ENCODE measurements around the gene SLC2A9. TPM values are rescaled to one million over a fixed set of nuclear protein-coding genes. Genes with fewer than 3 reads are reported as not detected.

SLC2A9 gene
- total RNA-seq, 4 donors from 2014 or later, result 5.6 to 10.5 (median 6.5) TPM

DNA sequence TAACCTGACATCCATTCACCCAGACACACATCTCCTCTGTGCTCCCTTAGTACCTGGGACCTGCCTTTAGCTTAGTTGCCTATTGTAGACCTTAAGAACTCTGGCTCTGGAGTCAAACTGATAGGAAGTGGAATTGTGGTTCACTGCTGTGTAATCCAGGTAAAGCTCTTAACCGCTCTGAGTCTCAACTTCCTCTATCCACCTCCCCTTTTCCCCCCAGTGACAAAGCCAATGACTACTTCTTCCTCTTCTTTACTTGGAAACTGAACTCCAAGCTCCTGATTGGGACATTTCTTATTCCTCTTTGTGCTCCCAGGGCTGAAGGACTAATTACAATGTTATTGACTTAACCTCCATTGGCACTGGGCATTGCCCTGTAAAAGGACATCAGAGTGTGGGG is 145.8 kb downstream of the SLC2A9 start:
- Histone ChIP-seq H3K27me3 (no peaks in the 10 kb centered on the region), H3K36me3 (no peaks in the 10 kb centered on the region), H3K9me3 (no peaks in the 10 kb centered on the region), H3K4me1 (peaks cover 0 to 3% (median 0%) of the 10 kb centered on the region in 4 donors), H3K27ac (replicated peaks in 1 of 4) (no peak overlapping the region), H3K4me3 (no peak overlapping the region)
- WGBS, result 93% methylated on average over 1 of the region's 1 CpG
- intact Hi-C loops (cut with DNase I), result no loop called here
- TF ChIP-seq, protein P1, sequence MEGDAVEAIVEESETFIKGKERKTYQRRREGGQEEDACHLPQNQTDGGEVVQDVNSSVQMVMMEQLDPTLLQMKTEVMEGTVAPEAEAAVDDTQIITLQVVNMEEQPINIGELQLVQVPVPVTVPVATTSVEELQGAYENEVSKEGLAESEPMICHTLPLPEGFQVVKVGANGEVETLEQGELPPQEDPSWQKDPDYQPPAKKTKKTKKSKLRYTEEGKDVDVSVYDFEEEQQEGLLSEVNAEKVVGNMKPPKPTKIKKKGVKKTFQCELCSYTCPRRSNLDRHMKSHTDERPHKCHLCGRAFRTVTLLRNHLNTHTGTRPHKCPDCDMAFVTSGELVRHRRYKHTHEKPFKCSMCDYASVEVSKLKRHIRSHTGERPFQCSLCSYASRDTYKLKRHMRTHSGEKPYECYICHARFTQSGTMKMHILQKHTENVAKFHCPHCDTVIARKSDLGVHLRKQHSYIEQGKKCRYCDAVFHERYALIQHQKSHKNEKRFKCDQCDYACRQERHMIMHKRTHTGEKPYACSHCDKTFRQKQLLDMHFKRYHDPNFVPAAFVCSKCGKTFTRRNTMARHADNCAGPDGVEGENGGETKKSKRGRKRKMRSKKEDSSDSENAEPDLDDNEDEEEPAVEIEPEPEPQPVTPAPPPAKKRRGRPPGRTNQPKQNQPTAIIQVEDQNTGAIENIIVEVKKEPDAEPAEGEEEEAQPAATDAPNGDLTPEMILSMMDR (IDR thresholded peaks at IDR 0.05), result no peak
- TF ChIP-seq EP300 (IDR thresholded peaks at IDR 0.05) (no peak), POLR2A (IDR thresholded peaks at IDR 0.05; ENCODE audit: low read depth) (no peak)
- no peak for DNase-seq (ENCODE audit: extremely low spot score)

DNA sequence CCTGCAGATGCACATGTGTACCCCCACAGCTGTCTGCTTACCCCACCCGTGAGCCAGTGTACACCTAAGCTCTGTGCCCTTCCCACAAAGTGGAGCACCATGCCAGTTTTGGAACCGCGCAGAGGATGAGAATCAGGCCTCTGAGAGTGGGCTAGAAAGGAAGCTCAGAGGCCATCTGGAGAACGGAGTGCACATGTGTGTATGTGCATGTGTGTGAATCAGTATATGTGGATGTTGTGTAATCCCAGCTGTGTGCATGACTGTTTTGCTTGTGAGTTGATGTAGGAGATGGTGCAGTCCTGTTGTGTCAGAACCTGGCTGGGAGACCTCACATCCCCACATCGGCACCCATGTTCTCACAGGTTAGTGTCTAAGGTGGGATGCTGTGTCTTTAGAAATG is 146.9 kb downstream of the SLC2A9 start:
- intact Hi-C loops (cut with DNase I), result no loop called here
- H3K36me3 ChIP-seq, result no peaks in the 10 kb centered on the region
- WGBS, result 95% methylated on average over 5 of the region's 5 CpGs

DNA sequence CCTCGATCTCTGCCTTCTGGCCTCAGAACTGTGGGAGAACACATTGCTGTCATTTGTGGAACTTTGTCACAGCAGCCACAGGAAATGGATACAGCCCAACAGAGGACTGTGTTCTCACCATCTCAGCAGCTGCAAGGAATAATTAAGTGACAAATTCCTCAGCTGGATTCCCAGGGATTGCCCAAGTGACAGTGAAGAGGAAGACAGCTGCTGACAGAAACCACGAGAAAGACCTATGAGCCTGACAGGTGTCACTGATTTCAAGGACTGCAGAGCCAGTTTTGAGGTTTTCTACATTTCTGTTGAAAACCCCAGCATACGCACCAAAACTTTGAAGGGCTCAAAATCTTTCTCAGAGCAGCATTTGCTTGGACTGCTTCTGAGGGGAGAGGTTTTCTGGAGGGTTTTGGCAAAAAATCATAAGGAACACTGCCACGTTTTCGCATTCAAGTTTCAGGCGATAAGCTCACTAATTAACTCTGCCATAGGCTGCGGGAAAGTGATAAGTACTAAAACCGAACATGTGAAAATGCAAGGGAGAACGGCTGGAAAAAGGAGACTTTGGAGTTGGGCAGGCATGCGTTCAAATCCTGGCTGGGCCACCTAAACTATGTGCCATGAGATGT is 151.0 kb downstream of the SLC2A9 start:
- Histone ChIP-seq H3K4me3 (no peak overlapping the region), H3K4me1 (no peaks in the 10 kb centered on the region)
- TF ChIP-seq, protein P1 (IDR thresholded peaks at IDR 0.05), result no peak
- TF ChIP-seq EP300 (IDR thresholded peaks at IDR 0.05), result no peak
- TF ChIP-seq POLR2A (IDR thresholded peaks at IDR 0.05; ENCODE audit: low read depth), result no peak
- TF ChIP-seq POLR2AphosphoS5 (IDR thresholded peaks at IDR 0.05), result no peak

More for the DNA sequence above, 146.9 kb downstream of the SLC2A9 start:
- no peak for DNase-seq (ENCODE audit: extremely low spot score)
- Histone ChIP-seq H3K4me3 (no peak overlapping the region), H3K27me3 (no peaks in the 10 kb centered on the region), H3K4me1 (no peaks in the 10 kb centered on the region), H3K9me3 (peaks cover 0 to 5% (median 2%) of the 10 kb centered on the region in 4 donors), H3K27ac (replicated peaks in 1 of 4) (no peak overlapping the region)
- no peak for TF ChIP-seq POLR2AphosphoS5 (IDR thresholded peaks at IDR 0.05)
- no peak for TF ChIP-seq EP300 (IDR thresholded peaks at IDR 0.05)
- no peak for TF ChIP-seq POLR2A (IDR thresholded peaks at IDR 0.05; ENCODE audit: low read depth)
- TF ChIP-seq, protein P1 (IDR thresholded peaks at IDR 0.05), result no peak

DNA sequence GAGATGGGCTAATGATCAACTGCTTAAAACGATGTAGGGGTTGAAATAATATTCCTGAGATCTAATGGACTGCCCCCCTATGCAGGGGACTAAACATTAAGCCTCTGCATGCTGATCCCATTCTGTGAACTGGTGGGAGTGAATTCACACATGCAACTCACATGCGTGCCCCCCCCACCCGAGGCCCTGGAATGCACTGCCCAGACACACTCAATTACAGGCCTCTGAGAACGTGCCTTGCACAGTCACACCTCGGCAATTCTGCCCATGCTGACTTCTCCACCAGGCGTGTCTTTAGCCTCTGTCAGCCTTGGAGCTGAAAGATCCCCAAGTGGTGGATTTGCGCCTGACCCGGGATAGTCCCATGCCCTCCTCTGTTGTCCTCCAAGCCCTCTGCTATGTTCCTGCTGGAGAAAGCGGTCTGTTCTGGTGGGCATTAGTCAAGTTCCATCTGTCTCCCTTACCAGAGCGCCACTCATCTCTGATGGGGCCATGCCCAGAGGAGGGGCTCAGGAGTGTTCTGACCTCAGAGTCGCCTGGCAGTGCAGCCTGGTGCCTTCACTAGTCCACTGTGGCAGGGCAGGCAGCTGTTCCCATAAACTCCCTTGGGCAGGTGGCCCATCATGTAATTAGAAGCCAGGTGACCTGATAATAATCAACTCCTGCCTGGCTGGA is 153.4 kb downstream of the SLC2A9 start:
- Histone ChIP-seq H3K36me3 (no peaks in the 10 kb centered on the region), H3K9me3 (peaks cover 0 to 5% (median 2%) of the 10 kb centered on the region in 4 donors), H3K27me3 (no peaks in the 10 kb centered on the region), H3K4me1 (no peaks in the 10 kb centered on the region), H3K27ac (replicated peaks in 1 of 4) (no peak overlapping the region), H3K4me3 (no peak overlapping the region)
- intact Hi-C loops (cut with DNase I), result no loop called here
- no peak for TF ChIP-seq POLR2AphosphoS5 (IDR thresholded peaks at IDR 0.05)
- TF ChIP-seq EP300 (IDR thresholded peaks at IDR 0.05), result no peak
- 74% methylated on average over 4 of the region's 11 CpGs for WGBS
- DNase-seq (ENCODE audit: extremely low spot score), result no peak

More for the DNA sequence above, 151.0 kb downstream of the SLC2A9 start:
- H3K27me3 ChIP-seq, result no peaks in the 10 kb centered on the region
- H3K9me3 ChIP-seq, result peaks cover 0 to 5% (median 2%) of the 10 kb centered on the region in 4 donors
- intact Hi-C loops (cut with DNase I), result no loop called here
- DNase-seq (ENCODE audit: extremely low spot score), result no peak
- H3K27ac ChIP-seq (replicated peaks in 1 of 4), result no peak overlapping the region
- 82% methylated on average over 10 of the region's 10 CpGs for WGBS
- no peaks in the 10 kb centered on the region for H3K36me3 ChIP-seq

DNA sequence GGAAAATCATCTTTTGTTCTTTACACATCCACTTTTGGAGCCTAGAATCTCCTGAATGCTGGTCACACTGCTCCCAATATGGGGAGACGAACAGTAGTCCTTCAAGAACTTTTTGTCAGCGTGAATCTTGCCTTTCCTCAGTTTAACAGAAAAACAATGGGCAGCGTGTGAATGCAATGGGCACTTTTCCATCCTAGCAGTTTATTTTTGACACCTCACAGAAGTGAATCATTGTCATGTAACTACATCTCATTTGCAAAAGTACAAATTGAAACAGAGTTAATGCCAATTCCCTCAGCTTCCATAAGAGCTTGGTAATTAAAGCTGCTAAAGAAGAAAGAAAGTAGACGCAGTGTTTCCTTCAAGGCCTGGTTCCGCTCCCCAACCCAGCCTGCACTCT is 154.4 kb downstream of the SLC2A9 start:
- no peaks in the 10 kb centered on the region for H3K36me3 ChIP-seq
- intact Hi-C loops (cut with DNase I), result no loop called here
- 88% methylated on average over 5 of the region's 5 CpGs for WGBS

More for the DNA sequence above, 154.4 kb downstream of the SLC2A9 start:
- no peak for DNase-seq (ENCODE audit: extremely low spot score)
- Histone ChIP-seq H3K4me3 (no peak overlapping the region), H3K27ac (replicated peaks in 1 of 4) (no peak overlapping the region), H3K4me1 (no peaks in the 10 kb centered on the region), H3K9me3 (peaks cover 0 to 5% (median 2%) of the 10 kb centered on the region in 4 donors), H3K27me3 (no peaks in the 10 kb centered on the region)
- no peak for TF ChIP-seq EP300 (IDR thresholded peaks at IDR 0.05)
- TF ChIP-seq POLR2AphosphoS5 (IDR thresholded peaks at IDR 0.05), result no peak
- TF ChIP-seq, protein P1 (IDR thresholded peaks at IDR 0.05), result no peak
- no peak for TF ChIP-seq POLR2A (IDR thresholded peaks at IDR 0.05; ENCODE audit: low read depth)
